SU-DHL-6 (cell line): ENCODE results near the gene GALNT17.

ENCODE experiments used
- H2AFZ ChIP-seq: fragments of 200-600 bp; sonication (generic); 2 replicates; pipeline ENCODE4 v1.6.1; 2014; ENCODE audit warnings: low read depth, mild to moderate bottlenecking, moderate library complexity, mixed read lengths, antibody characterized with exemption, low read length; ENCODE audit not compliant: severe bottlenecking
- H3F3A ChIP-seq: fragments of 200-600 bp; shearing (Covaris generic); 2 replicates; pipeline ENCODE4 v1.6.0; 2016; ENCODE audit warnings: antibody characterized with exemption, mild to moderate bottlenecking; ENCODE audit not compliant: insufficient read depth
- H3K27ac ChIP-seq: fragments of 200-600 bp; sonication (generic); 2 replicates; pipeline ENCODE4 v1.5.1; 2016; ENCODE audit warnings: low read depth, mild to moderate bottlenecking, low read length, moderate library complexity, mixed read lengths
- H3K27me3 ChIP-seq: fragments of 200-600 bp; sonication (generic), shearing (Covaris generic); 2 replicates; pipeline ENCODE4 v1.6.0; 2014; ENCODE audit warnings: mild to moderate bottlenecking, low read length
- H3K36me3 ChIP-seq: fragments of 200-600 bp; sonication (generic); 2 replicates; pipeline ENCODE4 v1.6.1; 2014; ENCODE audit warnings: mild to moderate bottlenecking, low read length, mixed read lengths
- H3K4me2 ChIP-seq: fragments of 300-600, 200-600 bp; shearing (Covaris generic), sonication (generic); 2 replicates; pipeline ENCODE4 v1.6.0; 2014; ENCODE audit warnings: low read length, low read depth, mild to moderate bottlenecking; ENCODE audit not compliant: poor library complexity, severe bottlenecking
- H3K4me3 ChIP-seq: fragments of 200-600 bp; sonication (generic); 2 replicates; pipeline ENCODE4 v1.5.1; 2014; ENCODE audit warnings: antibody characterized with exemption, low read length, mild to moderate bottlenecking, mixed read lengths; ENCODE audit not compliant: insufficient read depth, poor library complexity, severe bottlenecking
- H3K79me2 ChIP-seq: fragments of 200-600 bp; sonication (generic); 2 replicates; pipeline ENCODE4 v1.6.1; 2014; ENCODE audit warnings: mild to moderate bottlenecking, low read length, moderate library complexity; ENCODE audit not compliant: insufficient read depth
- H3K9ac ChIP-seq: fragments of 200-600 bp; sonication (generic); 2 replicates; pipeline ENCODE4 v1.7.0; 2014; ENCODE audit warnings: mild to moderate bottlenecking, low read length
- H3K9me2 ChIP-seq: fragments of 200-600 bp; sonication (generic); replicated peaks from 2 replicates; pipeline ENCODE4 v1.6.1; 2014; ENCODE audit warnings: low read length; ENCODE audit not compliant: insufficient read depth
- H3K9me3 ChIP-seq: fragments of 200-600 bp; sonication (generic); 2 replicates; pipeline ENCODE4 v1.6.1; 2014; ENCODE audit warnings: low read length, mixed read lengths; ENCODE audit not compliant: insufficient read depth
- H4K20me1 ChIP-seq: fragments of 200-600 bp; sonication (generic); 2 replicates; pipeline ENCODE4 v1.6.1; 2014; ENCODE audit warnings: low read depth, mild to moderate bottlenecking, antibody characterized with exemption, low read length, moderate library complexity, mixed read lengths
- CTCF ChIP-seq: fragments of 200-600 bp; sonication (generic); IDR thresholded peaks from one replicate; pipeline ENCODE4 v1.5.1; 2017; ENCODE audit warnings: antibody characterized with exemption, mild to moderate bottlenecking, low read length, moderate library complexity; ENCODE audit not compliant: insufficient read depth, poor library complexity, severe bottlenecking
- EZH2phosphoT487 ChIP-seq: fragments of 200-600 bp; sonication (generic), shearing (Covaris generic); conservative IDR thresholded peaks from 2 replicates; pipeline ENCODE4 v1.6.1; 2018; ENCODE audit warnings: mild to moderate bottlenecking, antibody characterized with exemption, low read length, moderate library complexity, mixed read lengths

GALNT17 gene

GRCh38 chr7:71173955-71174354, 42.0 kb downstream of the GALNT17 start:
- TF ChIP-seq EZH2phosphoT487 = no peak
- Histone ChIP-seq H3K36me3 (peaks cover 3% of the 10 kb centered on the region; the same call in 1 of the 2 replicates), H3K4me2 (no peak overlapping the region), H3K27me3 (no peaks in the 10 kb centered on the region), H3K9me3 (peaks cover 4% of the 10 kb centered on the region; the same call in 1 of the 2 replicates), H3K27ac (no peak overlapping the region), H3K9ac (no peak overlapping the region), H2AFZ (no peak overlapping the region), H4K20me1 (no peaks in the 10 kb centered on the region), H3K79me2 (no peaks in the 10 kb centered on the region), H3K9me2 (no peaks in the 10 kb centered on the region), H3F3A (no peaks in the 10 kb centered on the region), H3K4me3 (no peak overlapping the region)

GRCh38 chr7:71182438-71182935, 50.5 kb downstream of the GALNT17 start:
- Histone ChIP-seq H3K27ac (no peak overlapping the region), H3K9me2 (no peaks in the 10 kb centered on the region), H3K9me3 (peaks cover 4% of the 10 kb centered on the region; the same call in 1 of the 2 replicates), H2AFZ (no peak overlapping the region), H3F3A (no peaks in the 10 kb centered on the region), H4K20me1 (no peaks in the 10 kb centered on the region), H3K4me3 (no peak overlapping the region), H3K79me2 (no peaks in the 10 kb centered on the region), H3K36me3 (no peaks in the 10 kb centered on the region; the same call in 1 of the 2 replicates), H3K4me2 (no peak overlapping the region), H3K27me3 (no peaks in the 10 kb centered on the region), H3K9ac (no peak overlapping the region)
- TF ChIP-seq CTCF = no peak
- no peak for TF ChIP-seq EZH2phosphoT487

- Histone ChIP-seq H3K27ac (no peak overlapping the region), H3K79me2 (no peaks in the 10 kb centered on the region), H3K4me2 (no peak overlapping the region), H2AFZ (no peak overlapping the region), H3K27me3 (no peaks in the 10 kb centered on the region), H3K4me3 (no peak overlapping the region), H4K20me1 (no peaks in the 10 kb centered on the region), H3K36me3 (no peaks in the 10 kb centered on the region), H3F3A (no peaks in the 10 kb centered on the region), H3K9ac (no peak overlapping the region), H3K9me3 (peaks cover 6% of the 10 kb centered on the region; the same call in 1 of the 2 replicates), H3K9me2 (no peaks in the 10 kb centered on the region)
- TF ChIP-seq EZH2phosphoT487 (no peak), CTCF (no peak)
Measured at GRCh38 chr7:71184136-71184535, 52.2 kb downstream of the GALNT17 start.

GRCh38 chr7:71184609-71185008, 52.7 kb downstream of the GALNT17 start:
- no peak overlapping the region for H3K27ac ChIP-seq
- H3K4me3 ChIP-seq = no peak overlapping the region
- H3K9me3 ChIP-seq = peaks cover 9% of the 10 kb centered on the region; the same call in 1 of the 2 replicates
- TF ChIP-seq CTCF = no peak
- TF ChIP-seq EZH2phosphoT487 = no peak
- H3K4me2 ChIP-seq = no peak overlapping the region
- no peaks in the 10 kb centered on the region for H3K79me2 ChIP-seq
- H3F3A ChIP-seq = no peaks in the 10 kb centered on the region
- H3K9me2 ChIP-seq = no peaks in the 10 kb centered on the region
- no peaks in the 10 kb centered on the region for H3K27me3 ChIP-seq
- no peak overlapping the region for H3K9ac ChIP-seq
- no peak overlapping the region for H2AFZ ChIP-seq
- no peaks in the 10 kb centered on the region for H4K20me1 ChIP-seq
- no peaks in the 10 kb centered on the region for H3K36me3 ChIP-seq
